ENCODE measurements around the gene STK24. TPM values are rescaled to one million over a fixed set of nuclear protein-coding genes. Genes with fewer than 3 reads are reported as not detected.

Gene STK24
- total RNA-seq, 1 experiment from 2014 or later, result 82.1 TPM

- Histone ChIP-seq H3K36me3 (peaks cover 11% of the 10 kb centered on the region; the same call in 1 of the 2 replicates), H3K9me3 (no peaks in the 10 kb centered on the region), H3K4me3 (no peak overlapping the region), H3K27me3 (no peaks in the 10 kb centered on the region)
- no peak for DNase-seq
Measured at GRCh38 chr13:98398581-98398980, 178.3 kb downstream of the STK24 start.

DNA sequence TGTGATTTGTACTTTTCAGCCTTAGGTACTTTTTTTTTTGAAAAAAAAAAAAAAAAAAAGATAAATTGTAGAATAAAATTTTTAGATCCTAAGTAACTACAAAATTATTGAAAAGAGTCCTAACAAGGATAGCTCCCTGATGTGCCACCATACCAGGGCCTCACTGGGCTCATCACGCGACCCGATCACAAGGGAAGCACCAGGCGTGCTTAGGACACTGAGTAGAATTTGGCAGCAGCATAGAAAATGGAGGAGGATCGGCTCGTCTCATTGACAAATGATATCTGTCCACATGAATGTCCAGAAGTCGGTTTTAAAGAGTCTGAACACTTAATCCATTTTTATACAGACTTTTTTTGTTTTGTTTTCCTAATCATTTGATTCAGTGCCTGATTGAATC is 179.0 kb downstream of the STK24 start:
- H3K27me3 ChIP-seq, result no peaks in the 10 kb centered on the region
- no peak for DNase-seq
- peaks cover 11% of the 10 kb centered on the region; the same call in 1 of the 2 replicates for H3K36me3 ChIP-seq
- no peaks in the 10 kb centered on the region for H3K9me3 ChIP-seq
- no peak overlapping the region for H3K4me3 ChIP-seq

DNA sequence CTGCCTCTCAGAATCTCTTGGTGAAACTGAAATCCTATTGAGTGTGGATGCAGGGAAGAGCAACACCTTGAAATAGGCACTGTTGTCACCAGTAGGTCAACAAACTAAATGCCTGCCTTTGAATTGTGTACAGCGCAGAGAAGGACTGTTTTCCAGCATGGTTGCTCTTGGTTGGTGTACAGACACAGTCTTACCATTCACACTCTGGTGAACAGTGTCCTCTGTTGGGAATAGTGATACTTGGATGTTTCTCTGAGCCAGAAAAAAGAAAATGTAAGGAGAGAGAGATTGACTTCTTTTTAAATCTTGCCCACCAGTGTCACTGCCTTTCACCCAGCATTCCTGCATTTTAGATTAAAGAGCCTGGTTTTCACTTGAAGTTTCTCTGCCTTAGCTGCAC is 179.7 kb downstream of the STK24 start:
- Histone ChIP-seq H3K4me3 (no peak overlapping the region), H3K27me3 (no peaks in the 10 kb centered on the region), H3K36me3 (peaks cover 11% of the 10 kb centered on the region; the same call in 1 of the 2 replicates), H3K9me3 (no peaks in the 10 kb centered on the region)
- DNase-seq, result no peak

- H3K4me3 ChIP-seq, result no peak overlapping the region
- H3K36me3 ChIP-seq, result peaks cover 11% of the 10 kb centered on the region; the same call in 1 of the 2 replicates
- no peaks in the 10 kb centered on the region for H3K27me3 ChIP-seq
- no peaks in the 10 kb centered on the region for H3K9me3 ChIP-seq
- DNase-seq, result no peak
Measured at GRCh38 chr13:98396071-98396710, 180.7 kb downstream of the STK24 start.

Other genes with a start within 250 kb of the STK24 start
- gene SLC15A1, start 175.6 kb upstream of the STK24 start, total RNA-seq (2014; rRNA removed; shearing (Covaris generic); ENCODE audit: low replicate concordance), result 0.49 TPM in 1 of 2 replicates, not detected in the other

All from MG63 (cell line).